MM.1S (cell line): ENCODE data around the gene PPP1R26.

ENCODE experiments used
- DNase-seq: peaks from one replicate; pipeline ENCODE4 v3.0.0-alpha.2; 2015
- H2AFZ ChIP-seq: fragments of 300-600 bp; sonication (generic); 2 replicates; pipeline ENCODE4 v1.6.0; 2016; ENCODE audit warnings: antibody characterized with exemption, low read length
- H3F3A ChIP-seq: fragments of 300-600 bp; sonication (generic); 2 replicates; pipeline ENCODE4 v1.6.1; 2016; ENCODE audit warnings: mild to moderate bottlenecking, antibody characterized with exemption, low read length, moderate library complexity, mixed read lengths; ENCODE audit not compliant: insufficient read depth
- H3K27ac ChIP-seq: fragments of 300-600 bp; sonication (generic); 2 replicates; pipeline ENCODE4 v1.5.1; 2016; ENCODE audit warnings: mild to moderate bottlenecking, low read length
- H3K27me3 ChIP-seq: fragments of 300-600 bp; sonication (generic); replicated peaks from 2 replicates; pipeline ENCODE4 v1.6.0; 2016; ENCODE audit warnings: low read length; ENCODE audit not compliant: insufficient read depth
- H3K36me3 ChIP-seq: fragments of 300-600 bp; sonication (generic); replicated peaks from 2 replicates; pipeline ENCODE4 v1.6.1; 2016; ENCODE audit warnings: mild to moderate bottlenecking, low read length, mixed read lengths; ENCODE audit not compliant: insufficient read depth
- H3K4me1 ChIP-seq: fragments of 300-600 bp; sonication (generic); 2 replicates; pipeline ENCODE4 v1.6.1; 2016; ENCODE audit warnings: low read length, mixed read lengths
- H3K4me2 ChIP-seq: fragments of 300-600 bp; sonication (generic); 2 replicates; pipeline ENCODE4 v1.6.0; 2016; ENCODE audit warnings: low read depth, low read length
- H3K4me3 ChIP-seq: fragments of 300-600 bp; sonication (generic); 2 replicates; pipeline ENCODE4 v1.5.1; 2016; ENCODE audit warnings: low read length, mixed read lengths
- H3K79me2 ChIP-seq: fragments of 300-600 bp; sonication (generic); 2 replicates; pipeline ENCODE4 v1.6.1; 2016; ENCODE audit warnings: mixed run types, low read length, mixed read lengths
- H3K9ac ChIP-seq: fragments of 300-600 bp; sonication (generic); 2 replicates; pipeline ENCODE4 v1.6.1; 2016; ENCODE audit warnings: low read length, mixed read lengths
- H3K9me2 ChIP-seq: fragments of 300-600 bp; sonication (generic); replicated peaks from 2 replicates; pipeline ENCODE4 v1.6.1; 2016; ENCODE audit warnings: mild to moderate bottlenecking, low read length, mixed read lengths; ENCODE audit not compliant: insufficient read depth
- H3K9me3 ChIP-seq: fragments of 300-600 bp; sonication (generic); replicated peaks from 2 replicates; pipeline ENCODE4 v1.6.1; 2016; ENCODE audit warnings: mild to moderate bottlenecking, low read length, mixed read lengths; ENCODE audit not compliant: insufficient read depth
- H4K20me1 ChIP-seq: fragments of 300-600 bp; sonication (generic); 2 replicates; pipeline ENCODE4 v1.6.1; 2016; ENCODE audit warnings: mild to moderate bottlenecking, low read length, moderate library complexity, mixed read lengths; ENCODE audit not compliant: insufficient read depth
- EZH2 ChIP-seq: fragments of 300-600 bp; sonication (generic); optimal IDR thresholded peaks from 2 replicates; pipeline ENCODE3; 2017; ENCODE audit warnings: low read depth, mild to moderate bottlenecking, antibody characterized with exemption, low read length, mixed read lengths
- EZH2phosphoT487 ChIP-seq: fragments of 300-600 bp; sonication (generic); IDR thresholded peaks from 2 replicates; pipeline ENCODE4 v1.6.1; 2018; ENCODE audit warnings: antibody characterized with exemption, low read length
- TF ChIP-seq, protein P1 (sequence below): fragments of 300-600 bp; sonication (generic); IDR thresholded peaks from 2 replicates; pipeline ENCODE4 v1.5.1; 2016; ENCODE audit warnings: antibody characterized with exemption, low read length, mixed read lengths

Gene PPP1R26

DNA sequence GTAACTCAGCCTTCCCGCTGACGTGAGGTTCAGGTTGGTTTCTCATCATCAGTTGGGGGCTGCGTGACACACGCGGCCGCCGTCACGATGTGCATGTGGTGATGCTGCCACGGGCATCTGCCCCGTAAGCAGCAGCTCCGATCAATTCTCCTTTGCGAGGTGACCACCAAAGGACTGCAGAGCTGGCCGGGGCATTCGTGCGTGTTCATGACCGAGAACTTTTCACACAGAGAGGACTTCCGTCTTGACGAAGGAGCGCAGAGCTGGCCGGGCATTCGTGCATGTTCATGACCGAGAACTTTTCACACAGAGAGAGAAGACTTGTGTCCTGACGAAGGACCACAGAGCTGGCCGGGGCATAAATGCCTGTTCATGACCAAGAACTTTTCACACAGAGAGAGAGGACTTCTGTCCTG is 37.8 kb downstream of the PPP1R26 start:
- Histone ChIP-seq H3K4me2 (no peak overlapping the region), H2AFZ (no peak overlapping the region), H3K9me3 (no peaks in the 10 kb centered on the region), H3K9ac (no peak overlapping the region), H3K9me2 (no peaks in the 10 kb centered on the region), H4K20me1 (no peaks in the 10 kb centered on the region), H3K4me1 (no peaks in the 10 kb centered on the region), H3F3A (no peaks in the 10 kb centered on the region), H3K27ac (no peak overlapping the region), H3K79me2 (no peaks in the 10 kb centered on the region), H3K36me3 (no peaks in the 10 kb centered on the region), H3K27me3 (peaks cover 17% of the 10 kb centered on the region), H3K4me3 (no peak overlapping the region)
- no peak for DNase-seq
- TF ChIP-seq EZH2 (no peak), EZH2phosphoT487 (no peak)
- TF ChIP-seq, protein P1, sequence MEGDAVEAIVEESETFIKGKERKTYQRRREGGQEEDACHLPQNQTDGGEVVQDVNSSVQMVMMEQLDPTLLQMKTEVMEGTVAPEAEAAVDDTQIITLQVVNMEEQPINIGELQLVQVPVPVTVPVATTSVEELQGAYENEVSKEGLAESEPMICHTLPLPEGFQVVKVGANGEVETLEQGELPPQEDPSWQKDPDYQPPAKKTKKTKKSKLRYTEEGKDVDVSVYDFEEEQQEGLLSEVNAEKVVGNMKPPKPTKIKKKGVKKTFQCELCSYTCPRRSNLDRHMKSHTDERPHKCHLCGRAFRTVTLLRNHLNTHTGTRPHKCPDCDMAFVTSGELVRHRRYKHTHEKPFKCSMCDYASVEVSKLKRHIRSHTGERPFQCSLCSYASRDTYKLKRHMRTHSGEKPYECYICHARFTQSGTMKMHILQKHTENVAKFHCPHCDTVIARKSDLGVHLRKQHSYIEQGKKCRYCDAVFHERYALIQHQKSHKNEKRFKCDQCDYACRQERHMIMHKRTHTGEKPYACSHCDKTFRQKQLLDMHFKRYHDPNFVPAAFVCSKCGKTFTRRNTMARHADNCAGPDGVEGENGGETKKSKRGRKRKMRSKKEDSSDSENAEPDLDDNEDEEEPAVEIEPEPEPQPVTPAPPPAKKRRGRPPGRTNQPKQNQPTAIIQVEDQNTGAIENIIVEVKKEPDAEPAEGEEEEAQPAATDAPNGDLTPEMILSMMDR, result no peak

DNA sequence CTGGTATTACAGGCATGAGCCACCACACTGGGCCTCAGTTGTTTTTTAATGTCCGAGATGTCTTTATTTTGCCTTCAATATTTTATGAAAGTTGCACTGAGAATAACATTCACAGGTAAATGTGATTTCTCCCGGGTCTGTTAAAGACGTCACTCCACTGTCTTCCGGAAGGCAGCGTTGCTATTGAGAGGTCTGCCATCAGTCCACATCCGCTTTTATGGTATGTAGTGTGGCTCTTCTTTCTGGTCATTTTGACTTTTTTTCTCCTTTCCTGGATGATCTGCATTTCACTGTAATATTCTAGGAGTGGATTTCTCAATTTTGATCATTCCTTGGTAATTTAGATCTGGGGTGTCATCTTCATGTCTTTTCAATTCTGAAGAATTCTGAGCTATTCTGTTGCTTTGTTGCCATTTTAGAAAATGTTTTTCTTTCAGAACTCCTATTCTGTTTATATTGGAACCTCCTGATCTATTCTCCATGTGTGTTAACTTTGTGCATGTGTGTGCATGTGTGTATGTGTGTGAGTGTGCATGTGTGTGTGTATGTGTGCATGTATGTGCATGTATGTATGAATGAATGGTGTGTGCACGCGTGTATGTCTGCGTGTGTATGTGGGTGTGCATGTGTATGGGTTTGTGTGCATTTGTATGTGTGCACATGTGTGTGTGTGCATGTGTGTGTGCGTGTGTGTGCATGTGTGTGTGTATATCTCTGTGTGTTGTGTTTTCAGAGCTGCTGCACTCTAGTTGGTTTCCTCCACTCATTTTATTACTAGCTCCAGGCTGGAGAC is 39.8 kb downstream of the PPP1R26 start:
- H3K27ac ChIP-seq, result no peak overlapping the region
- no peaks in the 10 kb centered on the region for H3K79me2 ChIP-seq
- H3K9ac ChIP-seq, result no peak overlapping the region
- no peak overlapping the region for H3K4me3 ChIP-seq
- no peaks in the 10 kb centered on the region for H3K4me1 ChIP-seq
- H3F3A ChIP-seq, result no peaks in the 10 kb centered on the region
- no peak overlapping the region for H2AFZ ChIP-seq
- no peak overlapping the region for H3K4me2 ChIP-seq
- no peak for TF ChIP-seq EZH2phosphoT487
- TF ChIP-seq, protein P1, result no peak
- no peak for TF ChIP-seq EZH2
- H3K36me3 ChIP-seq, result no peaks in the 10 kb centered on the region
- no peak for DNase-seq
- peaks cover 17% of the 10 kb centered on the region for H3K27me3 ChIP-seq
- H3K9me2 ChIP-seq, result no peaks in the 10 kb centered on the region
- H4K20me1 ChIP-seq, result no peaks in the 10 kb centered on the region
- no peaks in the 10 kb centered on the region for H3K9me3 ChIP-seq

DNA sequence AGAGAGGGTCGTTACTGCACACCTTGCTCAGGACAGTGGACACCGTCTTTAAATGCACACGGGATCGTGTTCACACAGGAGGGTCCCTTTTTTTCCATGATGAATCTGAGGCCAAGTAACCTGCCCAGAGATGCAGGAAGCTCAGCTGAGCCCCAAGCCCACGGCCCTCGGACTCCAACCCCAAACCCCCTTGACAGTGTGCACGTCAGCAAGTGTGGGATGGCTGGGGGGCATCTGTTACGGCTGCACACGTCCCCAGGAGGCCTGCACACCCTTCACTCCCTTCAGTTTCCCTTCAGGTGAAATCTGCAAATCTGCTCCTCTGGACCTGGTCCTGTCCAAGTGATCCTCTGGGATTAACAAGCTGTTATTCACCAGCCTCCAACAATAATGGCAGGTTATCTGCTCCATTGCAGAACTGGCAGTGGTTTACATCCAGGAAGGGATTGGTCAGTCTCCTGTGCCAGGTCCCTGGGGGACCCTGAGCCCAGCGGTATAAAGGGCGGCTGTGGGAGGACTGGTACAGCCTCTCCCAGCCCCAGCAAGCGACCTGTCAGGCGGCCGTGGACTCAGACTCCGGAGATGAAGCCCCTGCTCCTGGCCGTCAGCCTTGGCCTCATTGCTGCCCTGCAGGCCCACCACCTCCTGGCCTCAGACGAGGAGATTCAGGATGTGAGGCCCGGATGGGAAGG is 41.5 kb downstream of the PPP1R26 start, which contains the start of gene LCN1:
LCN1 (plus strand) TSS at position 525 of the 692 bp plus-strand sequence; CDS start at position 583, 58 bp downstream.
- no peak within 1 kb of the TSS for H3K4me3 ChIP-seq
- DNase-seq, result no peak
- H3K79me2 ChIP-seq, result no peaks in the 10 kb centered on the region
- TF ChIP-seq EZH2, result no peak
- TF ChIP-seq EZH2phosphoT487, result no peak
- TF ChIP-seq, protein P1, result no peak
- H3K27me3 ChIP-seq, result peaks cover 17% of the 10 kb centered on the region
- H3F3A ChIP-seq, result no peaks in the 10 kb centered on the region
- no peaks in the 10 kb centered on the region for H3K36me3 ChIP-seq
- H3K27ac ChIP-seq, result no peak within 1 kb of the TSS
- H2AFZ ChIP-seq, result no peak within 1 kb of the TSS
- H3K4me1 ChIP-seq, result no peaks in the 10 kb centered on the region
- no peak within 1 kb of the TSS for H3K4me2 ChIP-seq
- no peaks in the 10 kb centered on the region for H4K20me1 ChIP-seq
- no peaks in the 10 kb centered on the region for H3K9me3 ChIP-seq
- no peaks in the 10 kb centered on the region for H3K9me2 ChIP-seq
- H3K9ac ChIP-seq, result no peak within 1 kb of the TSS
